ENCODE results near the gene PNMA5.
"Not testable (repeated sequence)": the region's sequence is repeated elsewhere in the genome, so short reads cannot be mapped to it uniquely, and the experiment has no call there.

Gene PNMA5

DNA sequence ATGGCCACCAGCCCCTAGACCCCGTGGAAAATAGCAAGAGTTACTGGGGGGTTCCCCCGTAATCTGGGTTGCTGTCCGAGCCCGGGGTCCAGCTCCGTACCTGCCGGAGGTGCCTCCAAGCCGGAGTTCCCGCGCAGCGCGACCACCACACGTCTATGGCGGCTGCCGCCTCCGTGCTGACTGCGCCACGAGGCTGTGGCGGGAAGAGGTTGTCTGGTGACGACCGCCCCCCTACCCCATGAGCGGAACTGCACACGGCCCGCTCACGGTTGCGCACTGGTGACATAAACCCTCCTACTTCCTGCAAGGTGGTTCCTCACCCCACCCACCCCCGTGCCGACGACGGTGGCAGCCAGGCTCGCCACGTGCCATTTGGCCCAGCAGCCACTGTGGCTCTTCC is at the start of gene PNMA5:
PNMA5 (minus strand) TSS at position 184 of the 400 bp plus-strand sequence. CDS start 2,518 bp downstream, outside the sequence.
- no peak for DNase-seq (ENCODE audit: low read depth)

DNA sequence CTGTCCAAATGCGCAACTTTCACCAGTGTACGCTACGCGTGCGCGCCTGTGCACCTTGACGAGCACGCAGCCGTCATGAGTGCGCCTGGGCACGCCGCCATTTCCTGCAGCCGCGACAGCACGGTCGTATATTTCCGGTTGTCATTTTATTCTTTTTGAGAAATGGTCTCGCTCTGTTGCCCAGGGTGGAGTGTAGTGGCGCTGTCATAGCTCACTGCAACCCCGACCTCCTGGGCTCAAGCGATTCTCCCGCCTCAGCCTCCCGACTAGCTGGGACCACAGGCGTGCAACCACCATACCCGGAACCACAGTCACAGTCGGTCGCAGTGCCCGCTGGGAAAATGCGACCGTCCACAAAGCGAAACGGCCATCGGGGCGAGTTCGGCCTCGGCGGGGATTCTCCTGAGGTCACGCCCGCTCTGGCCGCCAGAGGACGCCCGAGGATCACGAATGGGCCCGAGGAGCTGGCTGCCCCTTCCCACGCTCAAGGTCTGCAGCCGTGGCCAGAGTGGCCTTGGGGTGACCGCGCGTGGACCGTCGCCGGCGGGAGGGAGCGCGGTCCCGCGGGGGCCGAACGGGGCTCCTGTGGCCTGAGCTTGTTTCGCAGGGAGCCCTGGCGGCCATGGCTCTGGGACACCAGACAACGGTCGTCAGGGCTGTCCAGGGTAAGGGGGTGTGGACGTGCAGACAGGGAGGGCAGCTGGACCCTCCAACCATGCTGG is 38.6 kb upstream of the PNMA5 start:
- peak; percentile 38 for DNase-seq (ENCODE audit: low read depth)

DNA sequence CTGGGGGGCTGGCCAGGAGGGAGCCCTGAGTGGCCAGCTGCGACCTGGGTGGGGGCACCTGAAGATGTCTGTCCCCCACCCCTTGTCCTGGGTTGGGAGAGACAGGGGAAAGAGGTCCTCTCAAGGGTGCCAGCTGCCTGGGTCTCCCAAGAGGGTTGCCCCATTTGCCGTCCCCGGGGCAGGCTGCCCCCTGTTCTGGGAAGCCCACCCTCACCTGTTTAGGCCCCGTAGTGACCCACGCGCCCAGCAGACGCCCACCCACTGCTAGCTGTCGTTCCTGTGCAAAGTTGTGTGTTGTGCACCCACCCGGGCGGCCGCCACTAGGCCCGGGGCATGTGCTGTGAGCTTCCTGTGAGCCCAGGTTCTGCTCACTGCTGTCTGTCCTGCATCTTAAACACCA is 36.9 kb upstream of the PNMA5 start:
- DNase-seq (ENCODE audit: low read depth), result no peak

DNA sequence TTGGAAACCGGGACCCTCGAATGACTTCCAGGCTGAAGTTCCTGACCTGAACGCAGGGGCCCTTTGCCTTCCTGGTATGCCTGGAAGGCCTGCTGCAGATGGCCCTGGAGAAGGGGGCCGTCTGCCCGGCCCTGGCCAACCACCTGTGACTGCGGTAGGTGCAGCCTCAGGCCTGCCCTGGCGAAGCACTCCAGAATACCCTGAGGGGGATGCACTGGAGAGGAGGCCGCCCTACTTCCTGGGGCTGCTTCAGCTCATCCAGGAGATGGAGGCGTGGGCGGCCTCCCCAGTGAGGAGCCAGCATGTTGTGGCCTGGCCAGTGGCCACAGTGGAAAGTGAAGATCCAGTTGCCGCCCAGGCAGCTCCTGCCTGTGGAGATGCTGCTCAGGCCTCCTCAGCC is 36.0 kb upstream of the PNMA5 start:
- no peak for DNase-seq (ENCODE audit: low read depth)

DNA sequence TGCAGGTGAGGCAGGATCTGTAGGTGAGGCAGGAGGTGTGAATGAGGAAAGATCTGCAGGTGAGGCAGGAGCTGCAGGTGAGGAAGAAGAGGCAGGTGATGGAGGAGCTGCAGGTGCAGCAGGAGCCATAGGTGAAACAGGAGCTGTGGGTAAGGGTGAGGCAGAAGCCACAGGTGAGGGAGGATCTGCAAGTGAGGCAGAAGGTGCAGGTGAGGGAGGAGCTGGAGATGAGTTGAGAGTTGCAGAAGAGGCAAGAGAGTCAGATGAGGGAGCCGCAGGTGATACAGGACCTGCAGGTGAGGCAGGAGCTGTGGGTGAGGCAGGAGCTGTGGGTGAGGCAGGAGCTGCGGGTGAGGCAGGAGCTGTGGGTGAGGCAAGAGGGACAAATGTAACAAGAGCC is 35.2 kb upstream of the PNMA5 start:
- no peak for DNase-seq (ENCODE audit: low read depth)

DNA sequence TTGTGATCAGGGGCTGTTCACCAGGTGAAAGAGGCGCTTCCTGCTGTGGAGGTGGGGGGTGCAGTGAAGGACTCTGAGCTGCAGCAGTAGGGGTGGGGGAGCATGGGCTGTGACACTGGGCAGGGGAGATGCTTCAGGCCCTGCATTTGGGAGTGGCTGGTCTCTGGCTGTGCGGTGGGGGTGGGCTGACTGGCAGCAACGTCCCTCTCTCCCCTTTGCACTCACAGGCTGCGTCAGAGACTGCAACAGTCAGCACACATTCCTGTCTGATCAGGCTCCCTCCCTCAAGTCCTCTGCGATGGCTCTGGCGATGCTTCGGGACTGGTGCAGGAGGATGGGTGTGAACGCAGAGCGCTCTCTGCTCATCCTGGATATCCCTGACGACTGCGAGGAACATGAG is 34.6 kb upstream of the PNMA5 start:
- not testable (repeated sequence) for DNase-seq (ENCODE audit: low read depth)

DNA sequence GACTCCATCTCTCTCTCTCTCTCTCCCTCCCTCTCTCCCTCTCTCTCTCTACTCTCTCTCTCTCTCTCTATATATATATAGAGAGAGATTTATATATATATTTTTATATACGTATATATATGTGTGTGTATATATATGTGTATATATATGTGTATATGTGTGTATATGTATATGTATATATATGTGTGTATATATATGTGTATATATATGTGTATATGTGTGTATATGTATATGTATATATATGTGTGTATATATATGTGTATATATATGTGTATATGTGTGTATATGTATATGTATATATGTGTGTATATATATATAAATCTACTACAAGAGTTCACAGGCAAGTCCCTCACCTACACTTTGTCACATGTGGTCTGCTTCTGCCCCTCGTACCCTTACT is 32.6 kb upstream of the PNMA5 start:
- DNase-seq (ENCODE audit: low read depth), result not testable (repeated sequence)

DNA sequence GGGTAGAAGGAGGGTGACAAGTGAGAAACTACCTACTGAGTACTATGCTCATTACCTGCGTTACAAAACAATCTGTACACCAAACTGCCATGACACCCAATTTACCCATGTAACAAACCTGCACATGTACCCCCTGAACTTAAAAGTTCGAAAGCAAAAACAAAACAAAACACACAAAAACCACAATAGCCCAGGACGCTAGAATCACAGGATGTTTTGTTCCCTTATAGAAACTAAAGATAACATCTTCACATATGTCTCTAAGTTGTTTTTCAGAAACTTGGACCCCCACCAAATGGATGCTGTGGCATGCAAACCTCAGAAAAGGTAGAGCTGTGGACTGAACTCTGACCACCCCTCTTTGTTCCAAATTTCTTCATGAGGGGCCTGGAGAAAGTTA is 25.2 kb upstream of the PNMA5 start:
- DNase-seq (ENCODE audit: low read depth), result no peak

DNA sequence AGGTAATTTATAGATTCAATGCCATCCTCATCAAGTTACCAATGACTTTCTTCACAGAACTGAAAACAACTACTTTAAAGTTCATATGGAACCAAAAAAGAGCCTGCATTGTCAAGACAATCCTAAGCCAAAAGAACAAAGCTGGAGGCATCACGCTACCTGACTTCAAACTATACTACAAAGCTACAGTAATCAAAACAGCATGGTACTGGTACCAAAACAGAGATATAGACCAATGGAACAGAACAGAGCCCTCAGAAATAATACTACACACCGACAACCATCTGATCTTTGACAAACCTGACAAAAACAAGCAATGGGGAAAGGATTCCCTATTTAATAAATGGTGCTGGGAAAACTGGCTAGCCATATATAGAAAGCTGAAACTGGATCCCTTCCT is 23.3 kb upstream of the PNMA5 start:
- not testable (repeated sequence) for DNase-seq (ENCODE audit: low read depth)

DNA sequence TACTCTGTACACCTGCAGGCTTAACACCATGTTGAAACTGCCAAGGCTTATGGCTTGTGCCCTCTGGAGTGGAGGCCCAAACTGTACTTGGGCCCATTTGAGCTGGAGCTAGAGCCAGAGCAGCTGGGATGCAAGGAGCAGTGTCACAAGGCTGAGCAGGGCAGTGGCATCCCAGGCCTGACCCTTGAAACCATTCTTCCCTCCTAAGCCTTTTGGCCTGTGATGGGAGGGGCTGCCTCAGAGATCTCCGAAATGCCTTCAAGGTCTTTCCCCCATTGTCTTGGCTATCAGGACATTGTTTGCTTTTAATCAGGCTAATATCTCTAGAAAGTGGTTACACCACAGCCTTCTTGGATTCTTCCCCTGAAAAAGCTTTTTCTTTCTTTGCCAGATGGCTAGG is 10.9 kb upstream of the PNMA5 start:
- no peak for DNase-seq (ENCODE audit: low read depth)

DNA sequence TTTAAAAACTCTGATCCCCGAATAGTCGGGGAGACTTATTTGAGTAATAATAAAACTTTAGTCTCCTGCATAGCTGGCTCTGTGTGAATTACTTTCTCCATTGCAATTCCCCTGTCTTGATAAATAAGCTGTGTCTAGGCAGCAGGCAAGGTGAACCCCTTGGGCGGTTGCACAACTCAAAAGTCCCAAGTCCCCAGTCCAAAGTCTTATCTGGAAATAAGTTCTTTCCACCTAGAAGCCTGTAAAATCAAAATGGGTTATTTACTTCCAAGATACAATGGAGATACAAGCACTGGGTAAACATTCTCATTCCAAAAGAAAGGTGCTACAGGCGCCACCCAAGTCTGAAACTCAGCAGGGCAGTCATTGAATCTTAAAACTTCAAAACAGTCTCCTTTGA is 10.1 kb upstream of the PNMA5 start:
- DNase-seq (ENCODE audit: low read depth), result no peak

DNA sequence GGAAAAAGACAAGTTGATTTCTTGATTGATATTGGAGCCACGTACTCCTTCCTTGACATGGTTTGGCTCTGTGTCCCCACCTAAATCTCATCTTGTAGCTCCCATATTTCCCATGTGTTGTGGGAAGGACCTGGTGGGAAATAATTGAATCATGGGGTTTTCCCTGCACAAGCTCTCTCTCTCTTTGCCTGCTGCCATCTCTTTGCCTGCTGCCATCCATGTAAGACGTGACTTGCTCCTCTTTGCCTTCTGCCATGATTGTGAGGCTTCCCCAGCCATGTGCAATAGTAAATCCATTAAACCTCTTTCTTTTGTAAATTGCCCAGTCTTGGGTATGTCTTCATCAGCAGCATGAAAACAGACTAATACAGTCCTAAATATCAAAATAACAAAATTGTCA is 8.3 kb upstream of the PNMA5 start:
- DNase-seq (ENCODE audit: low read depth), result not testable (repeated sequence)

DNA sequence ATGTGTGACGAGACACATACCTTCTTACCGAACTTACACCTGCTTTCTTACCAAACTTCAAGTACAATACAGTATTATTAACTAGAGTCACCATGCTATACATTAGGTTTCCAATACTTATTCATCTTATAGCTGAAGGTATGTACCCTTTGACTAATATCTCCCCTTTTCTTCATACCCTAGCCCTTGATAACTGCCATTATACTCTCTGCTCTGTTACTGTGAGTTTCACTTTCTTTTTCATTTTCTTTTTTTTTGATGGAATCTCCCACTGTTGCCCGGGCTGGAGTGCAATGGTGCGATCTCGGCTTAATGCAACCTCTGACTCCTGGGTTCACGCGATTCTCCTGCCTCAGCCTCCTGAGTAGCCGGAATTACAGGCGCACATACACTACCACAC is 3.4 kb upstream of the PNMA5 start:
- no peak for DNase-seq (ENCODE audit: low read depth)

DNA sequence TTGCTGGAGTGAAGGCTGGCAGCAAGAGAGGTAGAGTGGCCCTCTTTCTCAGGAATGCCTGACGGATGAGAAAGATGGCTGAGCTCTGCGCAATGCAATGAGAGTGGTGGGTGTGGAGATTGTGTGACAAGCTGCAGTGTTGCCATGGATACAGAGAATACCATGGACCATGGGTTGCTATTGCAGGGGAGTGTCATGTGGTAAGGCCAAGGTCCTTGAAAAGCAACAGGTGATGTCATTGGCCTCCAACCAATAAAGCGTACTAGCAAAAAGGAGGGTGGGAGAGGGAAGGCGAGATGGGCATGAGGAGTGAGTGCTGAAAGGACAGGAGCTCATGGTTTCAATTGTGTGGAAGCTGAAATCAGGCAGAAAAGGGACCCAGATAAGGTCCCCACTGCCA is 1.8 kb downstream of the PNMA5 start:
- no peak for DNase-seq (ENCODE audit: low read depth)

DNA sequence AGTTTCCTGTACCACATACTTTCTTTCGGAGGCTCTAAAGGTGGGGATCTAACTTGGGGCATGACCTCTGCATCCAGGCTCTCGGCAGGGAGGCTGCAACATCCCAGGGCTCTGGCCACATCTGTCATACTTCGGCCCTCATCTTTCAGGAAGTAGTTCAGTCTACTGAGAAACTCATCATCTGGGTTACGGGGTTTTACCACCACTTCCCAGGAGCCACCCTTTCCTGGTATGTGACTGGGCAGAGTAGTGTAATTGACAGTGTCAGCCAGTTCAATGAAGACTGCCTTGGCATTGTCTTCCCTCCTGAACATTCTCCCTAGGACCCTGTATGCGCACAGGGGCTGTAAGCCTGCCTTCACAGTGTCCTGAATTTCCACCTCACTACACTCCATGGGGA is 2.8 kb downstream of the PNMA5 start:
- DNase-seq (ENCODE audit: low read depth), result no peak

DNA sequence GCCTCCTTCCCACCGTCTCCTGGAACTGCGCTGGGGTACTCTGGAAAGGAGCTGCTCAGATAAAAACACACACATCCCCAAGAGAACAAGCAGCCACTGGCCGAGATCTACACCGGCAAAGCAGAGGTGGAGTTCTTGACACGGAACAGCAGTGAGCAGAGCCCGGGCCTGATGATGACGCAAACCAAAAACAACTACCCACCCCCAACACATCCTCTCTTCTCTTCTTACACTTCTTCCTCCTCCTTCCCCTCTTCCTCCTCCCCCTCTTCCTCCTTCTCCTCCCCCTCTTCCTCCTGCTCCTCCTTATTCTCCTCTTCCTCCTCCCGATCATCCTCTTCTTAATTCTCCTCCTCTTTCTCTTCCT is 4.6 kb downstream of the PNMA5 start:
- no peak for DNase-seq (ENCODE audit: low read depth)

DNA sequence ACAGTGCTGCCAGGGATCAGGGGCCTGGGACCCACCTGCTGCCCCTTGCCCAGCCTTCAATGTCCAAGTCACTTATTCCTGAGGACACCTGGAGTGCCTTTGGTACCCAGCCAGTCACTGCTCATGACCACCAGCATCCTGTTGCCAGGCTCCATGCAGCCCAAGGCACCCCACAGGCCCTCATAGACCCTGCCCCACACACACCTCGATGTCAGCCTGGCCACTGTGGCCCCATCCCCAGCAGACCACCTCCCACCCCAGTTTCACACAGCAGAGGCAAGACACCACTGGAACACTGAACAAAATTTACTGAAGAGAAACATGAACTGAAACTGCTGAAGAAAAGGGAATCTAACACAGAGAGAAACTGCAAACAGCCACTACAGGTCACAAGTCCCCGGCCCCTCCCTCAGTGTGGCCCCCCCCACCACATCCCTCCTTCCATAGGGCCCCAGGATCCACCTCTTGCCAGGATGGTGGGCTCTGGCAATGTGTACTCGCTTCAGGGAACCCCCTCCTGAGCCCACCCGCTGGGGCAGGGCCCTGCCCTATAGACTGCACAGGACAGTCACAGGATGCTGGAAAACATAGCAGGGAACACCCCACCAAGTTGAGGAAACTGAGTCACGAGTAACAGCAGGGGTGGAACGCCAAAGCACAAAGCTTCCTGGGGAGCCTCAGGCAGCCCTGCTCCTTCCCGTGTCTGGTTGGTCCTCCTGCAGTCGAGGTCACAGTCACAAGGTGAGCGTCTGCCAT is 5.2 kb downstream of the PNMA5 start:
- no peak for DNase-seq (ENCODE audit: low read depth)

DNA sequence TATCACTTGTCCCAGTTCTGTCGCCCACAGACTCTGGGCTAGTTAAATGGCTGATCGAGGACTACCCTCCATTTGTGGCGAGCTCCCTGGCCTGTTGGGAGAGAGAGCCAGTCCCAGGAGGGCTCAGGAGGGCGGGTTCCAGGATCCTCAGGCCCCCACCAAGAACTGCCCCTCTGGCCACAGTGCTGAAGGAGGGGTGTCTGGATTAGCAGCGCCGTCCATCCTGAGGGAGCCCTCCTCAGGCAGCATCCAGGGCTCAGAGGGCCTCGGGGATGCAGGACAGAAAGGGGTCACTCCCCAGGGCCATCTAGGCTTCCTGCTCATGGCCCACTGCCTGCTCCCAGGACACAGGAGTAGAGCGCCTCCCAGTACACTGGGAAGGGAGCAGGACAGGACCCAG is 6.1 kb downstream of the PNMA5 start:
- no peak for DNase-seq (ENCODE audit: low read depth)

DNA sequence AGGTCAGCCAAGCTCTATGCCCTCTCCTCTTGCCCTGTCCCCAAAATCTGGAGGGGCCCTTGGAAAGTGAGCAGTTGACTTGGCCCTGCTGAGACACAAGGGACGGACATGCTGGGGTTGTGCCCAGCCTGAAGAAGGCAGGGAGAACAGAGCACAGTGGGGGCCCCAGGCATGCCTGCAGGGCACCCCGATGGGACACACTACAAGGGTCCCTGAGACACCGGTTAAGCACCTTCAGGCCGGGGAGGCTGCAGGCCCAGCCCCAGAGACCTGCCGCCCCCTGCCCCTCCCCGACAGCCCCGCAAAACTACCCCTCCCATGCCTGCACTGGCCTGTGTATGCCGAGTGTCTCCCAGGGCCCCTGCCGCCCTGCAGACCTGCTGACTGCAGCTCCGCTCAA is 6.8 kb downstream of the PNMA5 start:
- DNase-seq (ENCODE audit: low read depth), result not testable (repeated sequence)

DNA sequence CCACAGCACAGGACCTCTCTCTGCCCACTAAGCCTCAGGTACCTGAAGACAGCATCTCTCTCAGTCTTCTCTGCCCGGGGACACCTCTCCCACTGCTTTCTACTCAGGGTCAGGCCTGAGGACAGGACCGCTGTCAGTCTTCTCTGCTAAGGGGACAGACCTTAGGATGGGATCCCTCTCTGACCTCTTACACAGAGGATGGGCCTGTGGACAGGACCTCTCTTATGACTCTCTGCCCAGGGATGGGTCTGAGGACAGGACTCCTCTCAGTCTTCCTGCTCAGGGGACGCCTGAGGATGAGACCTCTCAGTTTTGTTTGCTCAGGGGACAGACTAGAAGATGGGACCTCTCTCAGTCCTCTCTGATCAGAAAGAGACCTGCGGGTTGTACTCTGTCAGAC is 8.5 kb downstream of the PNMA5 start:
- DNase-seq (ENCODE audit: low read depth), result not testable (repeated sequence)

DNA sequence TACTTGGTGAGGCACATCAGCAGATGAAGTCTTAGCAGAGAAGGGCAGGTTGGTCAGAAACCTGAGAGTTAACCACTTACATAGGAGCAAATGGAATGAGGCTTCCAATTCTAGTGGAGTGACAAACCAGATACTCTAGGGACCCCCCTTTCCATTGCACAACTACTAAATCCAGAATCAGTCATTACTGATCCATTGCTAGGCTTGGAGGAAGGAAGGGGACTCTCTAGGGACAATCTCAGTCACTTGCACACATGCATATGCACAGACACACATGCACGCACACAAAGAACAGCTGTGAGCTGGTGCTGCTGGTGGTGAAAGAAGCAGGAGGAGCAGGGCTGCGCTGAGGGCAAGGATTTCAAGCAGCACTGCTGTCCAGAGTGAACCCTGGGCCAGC is 25.7 kb downstream of the PNMA5 start:
- DNase-seq (ENCODE audit: low read depth), result no peak

DNA sequence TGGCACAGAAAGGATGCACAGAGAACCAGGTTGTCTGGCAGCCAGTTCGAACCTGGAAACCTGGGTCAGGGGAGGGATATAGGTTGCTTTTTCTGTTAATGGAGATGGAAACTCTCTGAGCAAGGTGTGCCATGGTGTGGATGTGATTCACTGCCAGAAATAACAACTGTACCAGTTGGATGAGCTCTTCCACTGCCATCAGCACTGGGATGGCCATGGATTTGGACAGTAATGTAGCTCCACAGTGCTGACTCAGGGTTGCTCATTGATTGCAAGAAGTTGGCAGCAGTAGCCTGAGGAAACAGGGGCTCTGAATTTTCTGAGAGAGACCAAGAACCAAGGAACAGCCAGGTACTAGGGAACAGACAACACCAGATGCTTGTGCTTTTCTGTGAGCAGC is 33.8 kb downstream of the PNMA5 start:
- no peak for DNase-seq (ENCODE audit: low read depth)

DNA sequence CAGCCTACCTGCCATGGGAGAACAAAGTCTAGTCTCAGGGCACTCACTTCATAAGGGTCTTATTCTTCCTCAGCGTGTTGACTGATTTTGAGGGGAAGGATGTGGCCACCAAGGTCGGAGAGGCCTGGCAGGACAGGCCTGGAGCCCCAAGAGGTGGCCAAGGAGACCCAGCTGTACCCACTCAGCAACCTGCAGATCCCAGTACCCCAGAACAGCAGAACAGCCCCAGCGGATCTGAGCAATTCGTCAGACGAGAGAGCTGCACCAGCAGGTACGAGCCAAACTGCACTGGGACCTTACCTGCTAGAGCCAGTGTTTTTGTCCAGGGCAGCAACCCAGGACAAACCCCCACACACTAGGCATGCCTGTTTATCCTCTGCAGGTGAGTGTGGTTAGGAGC is 34.3 kb downstream of the PNMA5 start:
- no peak for DNase-seq (ENCODE audit: low read depth)

All from stimulated activated CD8-positive, alpha-beta memory T cell treated with anti-CD3 and anti-CD28 coated beads, Interleukin-4, amount 100 ng/mL, for 24 hours (primary cell).